GM21390 (cell line): Measurements from ENCODE around the gene SERPINB8.

Experiments
- ATAC-seq: cut with Tn5 transposase; IDR thresholded peaks from one replicate; pipeline ENCODE4 v1.9.1; 2021; ENCODE audit not compliant: unreplicated experiment

Gene SERPINB8

DNA sequence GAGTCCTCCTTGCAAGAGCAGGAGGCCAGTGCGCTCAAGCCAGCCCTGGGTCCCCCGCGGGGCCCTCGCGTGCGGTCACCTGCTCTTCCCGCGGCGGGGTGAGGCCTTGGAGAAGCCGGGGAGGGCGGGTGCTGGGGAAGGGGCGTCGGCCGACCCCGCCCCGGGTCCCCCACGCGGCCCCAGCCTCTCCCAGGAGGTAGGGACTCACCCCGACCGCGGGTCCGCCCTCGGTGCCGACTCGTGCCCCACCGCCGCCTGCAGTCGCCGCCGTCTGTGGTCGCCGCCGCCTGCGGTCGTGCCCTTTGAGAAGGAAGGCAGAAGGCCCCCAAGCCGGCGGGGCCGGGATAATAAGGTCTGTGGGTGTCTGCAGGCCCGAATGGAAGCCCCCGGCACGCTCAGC lies 32.7 kb downstream of the SERPINB8 start:
- ATAC-seq: no peak

GRCh38 chr18:64009305-64009704 lies 39.4 kb downstream of the SERPINB8 start:
- no peak for ATAC-seq

DNA sequence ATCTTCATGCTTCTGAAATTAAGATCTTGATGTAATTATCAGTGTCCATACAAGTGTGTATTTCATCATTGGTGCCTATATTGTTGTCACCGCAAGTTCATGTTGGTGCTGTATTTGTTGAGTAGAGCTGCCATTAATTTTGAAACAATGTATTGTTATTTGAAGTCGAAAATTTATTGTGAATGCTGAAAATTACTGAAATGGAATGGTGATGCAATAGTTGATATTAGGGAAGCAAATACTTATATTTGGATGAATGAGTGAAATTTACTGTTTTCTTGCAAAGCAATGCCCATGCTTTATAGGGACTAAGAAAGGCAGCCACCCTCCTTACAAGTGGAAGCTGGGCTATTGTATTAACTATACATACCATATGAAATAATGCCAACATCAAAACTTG lies 41.6 kb downstream of the SERPINB8 start:
- no peak for ATAC-seq

GRCh38 chr18:64017870-64018269 lies 48.0 kb downstream of the SERPINB8 start:
- peak; percentile 54 for ATAC-seq

GRCh38 chr18:64019922-64020756 lies 50.3 kb downstream of the SERPINB8 start:
- ATAC-seq: no peak

DNA sequence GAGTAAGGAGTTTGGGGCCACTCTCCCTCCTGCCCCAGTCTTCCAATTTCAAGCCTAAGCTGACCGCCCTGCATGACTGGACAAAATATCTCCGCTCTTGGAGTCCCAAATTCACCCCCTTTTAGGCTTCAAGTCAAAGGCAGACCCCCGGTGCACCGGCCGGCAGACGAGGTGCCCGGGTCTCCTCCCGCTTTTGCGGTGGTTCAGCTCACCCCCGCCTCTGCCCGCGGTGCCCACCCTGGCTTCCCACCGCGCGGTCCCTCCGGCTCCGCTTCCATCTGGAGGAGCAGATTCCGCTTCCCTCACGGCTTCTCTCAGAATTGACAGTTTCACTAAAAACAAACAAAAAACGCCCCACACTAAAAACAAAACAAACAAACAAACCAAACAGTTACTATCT lies 56.5 kb downstream of the SERPINB8 start:
- no peak for ATAC-seq

GRCh38 chr18:64027931-64028695 lies 58.2 kb downstream of the SERPINB8 start:
- ATAC-seq: peak; percentile 83

GRCh38 chr18:64029096-64029495 lies 59.2 kb downstream of the SERPINB8 start:
- ATAC-seq: no peak

- no peak for ATAC-seq
These were observed 61.5 kb downstream of the SERPINB8 start for GRCh38 chr18:64031411-64031810.

GRCh38 chr18:64032312-64032711 lies 62.4 kb downstream of the SERPINB8 start:
- ATAC-seq: no peak

GRCh38 chr18:64037812-64038414 lies 68.0 kb downstream of the SERPINB8 start:
- ATAC-seq: peak; percentile 61
